PC-3 (cell line): Measurements from ENCODE around the gene TPST2. TPM values are rescaled to one million over a fixed set of nuclear protein-coding genes. Genes with fewer than 3 reads are reported as not detected.

Experiments used
- ATAC-seq: fragments of 200-7000 bp; cut with Tn5 transposase; 2 replicates; pipeline ENCODE4 v1.9.1; 2020; ENCODE audit warnings: mild to moderate bottlenecking, moderate library complexity
- BruUV-seq: library from RNA; stranded (reverse); fragments of 400-500 nt; replicated peaks from 2 replicates; lab custom pipeline; 2021; lab: Mats Ljungman, UMichigan
- CTCF ChIA-PET: fragments of 300-600 bp; sonication (Branson Sonifier 250); formaldehyde crosslinking; loops from one replicate; lab custom pipeline; 2022; ENCODE audit warnings: antibody characterized with exemption; lab: Charles Lee
- POLR2A ChIA-PET: fragments of 300-600 bp; sonication (Branson Sonifier 250); formaldehyde crosslinking; loops from one replicate; lab custom pipeline; 2022; ENCODE audit warnings: antibody characterized with exemption; ENCODE audit not compliant: unreplicated experiment; lab: Charles Lee
- DNase-seq: peaks from one replicate; pipeline ENCODE4 v3.0.0-alpha.2; 2015
- H2AFZ ChIP-seq: fragments of 300-600 bp; sonication (generic); 2 replicates; pipeline ENCODE4 v1.6.0; 2016; ENCODE audit warnings: antibody characterized with exemption, low read length
- H3F3A ChIP-seq: fragments of 300-600 bp; sonication (generic); one replicate; pipeline ENCODE4 v1.6.0; 2017; ENCODE audit warnings: antibody characterized with exemption, low read length, control low read depth, mild to moderate bottlenecking; ENCODE audit not compliant: unreplicated experiment
- H3K27ac ChIP-seq: fragments of 300-600 bp; sonication (generic); 2 replicates; pipeline ENCODE4 v1.5.1; 2016; ENCODE audit warnings: mild to moderate bottlenecking, low read length
- H3K27me3 ChIP-seq: fragments of 300-600 bp; sonication (generic); 2 replicates; pipeline ENCODE4 v1.6.1; 2016; ENCODE audit warnings: low read length, mixed read lengths
- H3K36me3 ChIP-seq: fragments of 300-600 bp; sonication (generic); 2 replicates; pipeline ENCODE4 v1.6.1; 2016; ENCODE audit warnings: low read depth, mixed run types, low read length, mixed read lengths
- H3K4me1 ChIP-seq: fragments of 300-600 bp; sonication (generic); 2 replicates; pipeline ENCODE4 v1.5.1; 2016; ENCODE audit warnings: low read length; ENCODE audit not compliant: insufficient read depth
- H3K4me2 ChIP-seq: fragments of 300-600 bp; sonication (generic); 2 replicates; pipeline ENCODE4 v1.6.0; 2016; ENCODE audit warnings: low read length
- H3K4me3 ChIP-seq: fragments of 300-600 bp; sonication (generic); 2 replicates; pipeline ENCODE4 v1.5.1; 2016; ENCODE audit warnings: mild to moderate bottlenecking, low read length, mixed read lengths
- H3K79me2 ChIP-seq: fragments of 300-600 bp; sonication (generic); 2 replicates; pipeline ENCODE4 v1.6.1; 2017; ENCODE audit warnings: low read length, mixed read lengths
- H3K9ac ChIP-seq: fragments of 300-600 bp; sonication (generic); 2 replicates; pipeline ENCODE4 v1.6.0; 2016; ENCODE audit warnings: mild to moderate bottlenecking, low read length
- H3K9me2 ChIP-seq: fragments of 300-600 bp; sonication (generic); replicated peaks from 2 replicates; pipeline ENCODE4 v1.6.1; 2016; ENCODE audit warnings: mixed run types, low read length, mixed read lengths
- H3K9me3 ChIP-seq: fragments of 300-600 bp; sonication (generic); 2 replicates; pipeline ENCODE4 v1.6.1; 2016; ENCODE audit warnings: low read length, mixed read lengths
- H4K20me1 ChIP-seq: fragments of 300-600 bp; sonication (generic); 2 replicates; pipeline ENCODE4 v1.6.1; 2016; ENCODE audit warnings: low read length, mixed read lengths
- EZH2 ChIP-seq: fragments of 300-600 bp; sonication (generic); IDR thresholded peaks from one replicate; pipeline ENCODE4 v1.6.1; 2017; ENCODE audit warnings: antibody characterized with exemption, mild to moderate bottlenecking, low read length; ENCODE audit not compliant: unreplicated experiment
- EZH2phosphoT487 ChIP-seq: fragments of 300-600 bp; sonication (generic); IDR thresholded peaks from 2 replicates; pipeline ENCODE4 v1.6.1; 2018; ENCODE audit warnings: mild to moderate bottlenecking, antibody characterized with exemption, low read length, borderline replicate concordance
- intact Hi-C: fragments of 100-400 bp; cut with micrococcal nuclease; formaldehyde crosslinking; loops from 2 replicates; pipeline ENCODE4 v1.9.0; 2023
- total RNA-seq: library from RNA; depleted of rRNA; stranded (reverse); fragments of >200 nt; gene quantifications from 2 replicates; pipeline ENCODE4 v1.2.3, GENCODE V29; 2014
- TF ChIP-seq, protein P1 (sequence below): fragments of 300-600 bp; sonication (generic); conservative IDR thresholded peaks from 2 replicates; pipeline ENCODE4 v1.5.1; 2017; ENCODE audit warnings: antibody characterized with exemption, low read depth, mild to moderate bottlenecking, low read length

The TPST2 gene
- total RNA-seq, 1 experiment from 2014 or later = 8.1 TPM

DNA sequence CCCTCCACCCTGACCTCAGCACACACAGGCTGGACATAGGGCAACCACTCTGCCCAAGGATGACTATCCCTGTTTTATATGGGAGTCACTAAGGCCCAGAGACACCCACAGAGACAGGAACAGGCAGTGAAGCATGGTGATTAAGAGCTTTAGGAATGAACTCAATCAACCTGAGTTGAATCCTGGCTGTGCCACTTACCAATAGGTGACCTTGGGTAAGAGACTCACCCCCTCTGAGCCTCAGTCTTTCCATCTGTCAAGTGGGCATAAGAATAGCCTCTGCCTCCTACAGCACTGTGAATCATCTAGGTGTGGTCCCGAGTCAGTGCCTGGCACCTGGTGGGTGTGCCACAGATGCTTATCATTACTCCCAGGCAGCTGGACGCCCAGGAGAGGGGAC is 21.1 kb upstream of the TPST2 start:
- Histone ChIP-seq H3K9me3 (no peaks in the 10 kb centered on the region), H3K9me2 (no peaks in the 10 kb centered on the region), H3K36me3 (no peaks in the 10 kb centered on the region), H3K4me1 (peaks cover 14% of the 10 kb centered on the region), H3K79me2 (no peaks in the 10 kb centered on the region), H3K9ac (no peak overlapping the region), H4K20me1 (no peaks in the 10 kb centered on the region), H3K4me3 (no peak overlapping the region), H3K4me2 (no peak overlapping the region), H3K27me3 (no peaks in the 10 kb centered on the region), H3F3A (no peaks in the 10 kb centered on the region), H3K27ac (0 out of 2 replicates have a peak overlapping the region, but pooled peaks have one; percentile 16), H2AFZ (no peak overlapping the region)
- DNase-seq (peak; percentile 37), ATAC-seq (peak; percentile 56)
- BruUV-seq = no TSS peak
- ChIA-PET CTCF (no interaction called here), POLR2A (interaction anchor here (0.6 kb wide), 1 partner anchor 10 kb away, joined by 3 read pairs; no protein-coding TSS in a partner anchor)
- intact Hi-C loops = no loop called here
- TF ChIP-seq, protein P1, sequence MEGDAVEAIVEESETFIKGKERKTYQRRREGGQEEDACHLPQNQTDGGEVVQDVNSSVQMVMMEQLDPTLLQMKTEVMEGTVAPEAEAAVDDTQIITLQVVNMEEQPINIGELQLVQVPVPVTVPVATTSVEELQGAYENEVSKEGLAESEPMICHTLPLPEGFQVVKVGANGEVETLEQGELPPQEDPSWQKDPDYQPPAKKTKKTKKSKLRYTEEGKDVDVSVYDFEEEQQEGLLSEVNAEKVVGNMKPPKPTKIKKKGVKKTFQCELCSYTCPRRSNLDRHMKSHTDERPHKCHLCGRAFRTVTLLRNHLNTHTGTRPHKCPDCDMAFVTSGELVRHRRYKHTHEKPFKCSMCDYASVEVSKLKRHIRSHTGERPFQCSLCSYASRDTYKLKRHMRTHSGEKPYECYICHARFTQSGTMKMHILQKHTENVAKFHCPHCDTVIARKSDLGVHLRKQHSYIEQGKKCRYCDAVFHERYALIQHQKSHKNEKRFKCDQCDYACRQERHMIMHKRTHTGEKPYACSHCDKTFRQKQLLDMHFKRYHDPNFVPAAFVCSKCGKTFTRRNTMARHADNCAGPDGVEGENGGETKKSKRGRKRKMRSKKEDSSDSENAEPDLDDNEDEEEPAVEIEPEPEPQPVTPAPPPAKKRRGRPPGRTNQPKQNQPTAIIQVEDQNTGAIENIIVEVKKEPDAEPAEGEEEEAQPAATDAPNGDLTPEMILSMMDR = no peak
- TF ChIP-seq EZH2phosphoT487 = no peak
- TF ChIP-seq EZH2 = no peak

DNA sequence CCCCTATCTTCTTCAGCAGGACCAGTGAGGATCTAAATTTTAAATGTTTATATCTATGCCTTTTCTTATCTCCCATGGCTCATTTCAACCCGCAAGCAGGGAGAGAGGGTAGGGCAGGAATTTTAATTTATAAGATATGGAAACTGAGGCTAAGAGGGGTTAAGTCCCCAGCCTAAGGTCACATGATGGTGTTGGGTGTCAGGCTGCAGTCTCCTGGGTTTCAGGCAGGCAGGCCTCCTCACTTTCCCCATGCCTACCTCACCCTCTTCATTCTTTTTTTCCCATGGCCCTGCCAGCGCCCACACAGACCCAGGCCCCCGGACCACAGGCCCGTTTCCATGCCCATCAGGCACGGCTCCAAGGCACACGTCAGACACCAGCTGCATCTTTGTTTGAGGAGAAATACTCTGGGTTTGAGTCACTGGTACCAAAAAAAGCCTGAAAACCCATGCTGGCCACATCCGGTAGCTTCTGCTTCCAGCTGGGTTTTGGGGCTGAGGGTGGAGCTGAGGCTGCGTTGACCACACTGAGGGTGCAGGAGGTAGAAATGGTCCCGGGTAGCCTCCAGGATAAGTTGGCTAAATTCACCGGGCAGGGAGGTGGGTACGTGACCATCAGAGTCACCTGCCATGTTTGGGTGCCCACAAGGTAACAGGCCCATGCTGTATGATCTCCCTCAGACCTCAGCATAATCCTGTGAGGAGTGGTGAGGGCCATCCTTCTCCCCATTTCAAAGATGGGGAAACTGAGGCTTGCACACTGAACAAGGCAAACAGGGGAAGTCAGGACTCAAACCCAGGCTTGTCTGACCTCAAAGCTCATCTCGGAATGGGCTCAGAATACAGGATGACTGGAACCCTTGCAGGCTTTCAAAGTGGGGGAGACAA is 20.4 kb upstream of the TPST2 start:
- no peak overlapping the region for H3K9ac ChIP-seq
- ATAC-seq (peak; percentile 78), DNase-seq (peak; percentile 73)
- TF ChIP-seq EZH2 (no peak), EZH2phosphoT487 (no peak)
- TF ChIP-seq, protein P1 = no peak
- intact Hi-C loops = no loop called here
- no peak overlapping the region for H3K4me3 ChIP-seq
- H3F3A ChIP-seq = no peaks in the 10 kb centered on the region
- H3K4me2 ChIP-seq = peak overlapping the region; percentile 34
- no peaks in the 10 kb centered on the region for H3K36me3 ChIP-seq
- no peaks in the 10 kb centered on the region for H3K79me2 ChIP-seq
- BruUV-seq = no TSS peak
- no peaks in the 10 kb centered on the region for H3K9me2 ChIP-seq
- peaks cover 14% of the 10 kb centered on the region for H3K4me1 ChIP-seq
- H4K20me1 ChIP-seq = no peaks in the 10 kb centered on the region
- H3K9me3 ChIP-seq = no peaks in the 10 kb centered on the region
- no peak overlapping the region for H2AFZ ChIP-seq
- H3K27ac ChIP-seq = 0 out of 2 replicates have a peak overlapping the region, but pooled peaks have one; percentile 16
- ChIA-PET POLR2A (interaction anchor here (0.6 kb wide), 1 partner anchor 10 kb away, joined by 3 read pairs; no protein-coding TSS in a partner anchor), CTCF (no interaction called here)
- H3K27me3 ChIP-seq = no peaks in the 10 kb centered on the region

DNA sequence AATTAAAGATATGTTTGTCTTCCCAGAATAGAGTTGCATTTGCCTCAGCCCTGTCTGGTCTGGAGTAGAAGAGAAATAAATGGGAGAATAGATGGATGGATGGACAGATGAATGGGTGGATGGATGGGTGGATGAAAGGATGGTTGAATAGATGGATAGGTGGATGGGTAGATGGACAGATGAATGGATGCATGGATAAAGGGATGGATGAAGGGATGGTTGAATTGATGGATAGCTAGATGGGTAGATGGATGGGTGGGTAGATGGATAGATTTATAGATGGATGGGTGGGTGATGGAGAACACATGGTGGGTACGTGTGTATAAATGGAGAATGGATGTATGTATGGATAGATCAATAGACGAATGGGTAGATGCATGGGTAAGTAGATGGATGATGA is 19.4 kb upstream of the TPST2 start:
- Histone ChIP-seq H3K79me2 (no peaks in the 10 kb centered on the region), H3K27me3 (no peaks in the 10 kb centered on the region), H3K4me2 (no peak overlapping the region), H2AFZ (no peak overlapping the region), H3K27ac (no peak overlapping the region), H3K36me3 (no peaks in the 10 kb centered on the region), H3F3A (no peaks in the 10 kb centered on the region), H3K4me3 (no peak overlapping the region), H3K9ac (no peak overlapping the region), H3K9me2 (no peaks in the 10 kb centered on the region), H4K20me1 (no peaks in the 10 kb centered on the region), H3K4me1 (peaks cover 14% of the 10 kb centered on the region), H3K9me3 (no peaks in the 10 kb centered on the region)
- TF ChIP-seq EZH2phosphoT487 = no peak
- TF ChIP-seq, protein P1 = no peak
- no peak for TF ChIP-seq EZH2
- POLR2A ChIA-PET = interaction anchor here (0.5 kb wide), 1 partner anchor 136 kb away, joined by 5 read pairs; no protein-coding TSS in a partner anchor
- no TSS peak for BruUV-seq
- intact Hi-C loops = no loop called here
- ATAC-seq (no peak), DNase-seq (no peak)
- CTCF ChIA-PET = no interaction called here
